ENCODE measurements around the gene GAK. TPM values are rescaled to one million over a fixed set of nuclear protein-coding genes. Genes with fewer than 3 reads are reported as not detected.

Gene GAK
- total RNA-seq, 1 donor from 2014 or later = 116 TPM

GRCh38 chr4:917992-918391 is 14.1 kb downstream of the GAK start:
- DNase-seq (ENCODE audit: low spot score, unreplicated experiment) = no peak
- no peak for TF ChIP-seq CTCF (IDR thresholded peaks at IDR 0.05; ENCODE audit: unreplicated experiment)
- Mint-ChIP-seq H3K36me3 (ENCODE audit: insufficient read depth) (peaks cover 2% of the 10 kb centered on the region), H3K4me3 (ENCODE audit: low read depth) (no peak overlapping the region), H3K27ac (peak overlapping the region; percentile 47), H3K4me1 (ENCODE audit: low read depth) (peaks cover 5% of the 10 kb centered on the region), H3K9me3 (ENCODE audit: low read depth) (peaks cover 11% of the 10 kb centered on the region), H3K27me3 (no peaks in the 10 kb centered on the region)

- Mint-ChIP-seq H3K27ac (no peak overlapping the region), H3K4me1 (ENCODE audit: low read depth) (peaks cover 5% of the 10 kb centered on the region), H3K27me3 (no peaks in the 10 kb centered on the region), H3K9me3 (ENCODE audit: low read depth) (peaks cover 11% of the 10 kb centered on the region), H3K36me3 (ENCODE audit: insufficient read depth) (peaks cover 2% of the 10 kb centered on the region), H3K4me3 (ENCODE audit: low read depth) (no peak overlapping the region)
- DNase-seq (ENCODE audit: low spot score, unreplicated experiment) = no peak
- TF ChIP-seq CTCF (IDR thresholded peaks at IDR 0.05; ENCODE audit: unreplicated experiment) = no peak
These were observed 14.7 kb downstream of the GAK start for GRCh38 chr4:917466-917865.

- Mint-ChIP-seq H3K27ac (no peak overlapping the region), H3K4me3 (ENCODE audit: low read depth) (no peak overlapping the region), H3K4me1 (ENCODE audit: low read depth) (peaks cover 5% of the 10 kb centered on the region), H3K36me3 (ENCODE audit: insufficient read depth) (peaks cover 6% of the 10 kb centered on the region), H3K27me3 (no peaks in the 10 kb centered on the region), H3K9me3 (ENCODE audit: low read depth) (peaks cover 11% of the 10 kb centered on the region)
- TF ChIP-seq CTCF (IDR thresholded peaks at IDR 0.05; ENCODE audit: unreplicated experiment) = no peak
- no peak for DNase-seq (ENCODE audit: low spot score, unreplicated experiment)
These were observed 16.5 kb downstream of the GAK start for GRCh38 chr4:915595-915994.

GRCh38 chr4:915041-915474 is 17.1 kb downstream of the GAK start:
- H3K27me3 Mint-ChIP-seq = no peaks in the 10 kb centered on the region

GRCh38 chr4:914531-914930 is 17.6 kb downstream of the GAK start:
- no peak for DNase-seq (ENCODE audit: low spot score, unreplicated experiment)
- peaks cover 6% of the 10 kb centered on the region for H3K36me3 Mint-ChIP-seq (ENCODE audit: insufficient read depth)
- H3K4me1 Mint-ChIP-seq (ENCODE audit: low read depth) = peaks cover 5% of the 10 kb centered on the region
- no peak overlapping the region for H3K27ac Mint-ChIP-seq
- H3K4me3 Mint-ChIP-seq (ENCODE audit: low read depth) = no peak overlapping the region
- H3K9me3 Mint-ChIP-seq (ENCODE audit: low read depth) = peaks cover 11% of the 10 kb centered on the region
- TF ChIP-seq CTCF (IDR thresholded peaks at IDR 0.05; ENCODE audit: unreplicated experiment) = no peak
- no peaks in the 10 kb centered on the region for H3K27me3 Mint-ChIP-seq

More at GRCh38 chr4:915041-915474, 17.1 kb downstream of the GAK start:
- Mint-ChIP-seq H3K4me3 (ENCODE audit: low read depth) (no peak overlapping the region), H3K4me1 (ENCODE audit: low read depth) (peaks cover 5% of the 10 kb centered on the region), H3K27ac (peak overlapping the region; percentile 23), H3K9me3 (ENCODE audit: low read depth) (peaks cover 11% of the 10 kb centered on the region), H3K36me3 (ENCODE audit: insufficient read depth) (peaks cover 6% of the 10 kb centered on the region)
- no peak for DNase-seq (ENCODE audit: low spot score, unreplicated experiment)
- no peak for TF ChIP-seq CTCF (IDR thresholded peaks at IDR 0.05; ENCODE audit: unreplicated experiment)

Data from progenitor cell of endocrine pancreas (in vitro differentiated cells).